RWPE1 (cell line): ENCODE measurements around the gene KDELR3.

ENCODE experiments used
- CTCF ChIA-PET: fragments of 350-600 bp; sonication (Branson Sonifier 250); formaldehyde crosslinking; extraction: SDS; loops from one replicate; lab custom pipeline; 2021; lab: Yijun Ruan, JAX
- POLR2A ChIA-PET: fragments of 400-600 bp; formaldehyde crosslinking; extraction: SDS; loops from one replicate; lab custom pipeline; 2020; ENCODE audit warnings: antibody characterized with exemption; ENCODE audit not compliant: low non-redundant PET; lab: Yijun Ruan, JAX
- DNase-seq: peaks from one replicate; pipeline ENCODE4 v3.0.0; 2012; ENCODE audit warnings: low spot score
- H3K27ac ChIP-seq: fragments of 450-650 bp; 2 replicates; pipeline ENCODE4 v1.5.1; 2017
- TF ChIP-seq, protein P1 (sequence below): fragments of 450-650 bp; conservative IDR thresholded peaks from 2 replicates; pipeline ENCODE4 v1.5.1; 2017; ENCODE audit warnings: low read depth, mild to moderate bottlenecking

KDELR3 gene

DNA sequence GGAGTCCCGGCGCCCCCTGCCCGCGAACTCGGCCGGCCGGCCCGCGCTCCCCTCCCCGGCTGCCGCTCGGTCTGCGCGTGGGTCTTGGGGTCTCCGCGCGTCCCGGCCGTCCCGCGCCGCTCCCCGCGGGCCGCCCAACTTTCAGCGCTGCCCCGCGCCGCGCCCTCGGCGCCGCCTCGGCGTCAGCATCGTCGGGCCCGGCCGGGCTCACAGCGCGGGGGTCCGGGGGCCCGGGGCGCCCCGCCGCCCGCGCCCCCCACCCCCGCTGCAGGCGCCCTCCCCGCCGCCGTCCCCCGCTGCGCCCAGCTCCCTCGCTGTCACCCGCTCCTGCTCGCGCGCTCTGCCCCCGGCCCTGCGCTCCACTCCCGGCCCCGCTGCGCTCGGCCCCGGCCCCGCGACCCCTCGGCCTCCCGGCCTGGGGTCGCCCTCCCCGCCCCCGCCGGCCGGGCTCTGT, 12.8 kb upstream of the KDELR3 start, which contains the start of gene KCNJ4:
KCNJ4 (minus strand) TSS at position 124 of the 454 bp plus-strand sequence. CDS start 27,067 bp downstream, outside the sequence.
- H3K27ac ChIP-seq, result no peak within 1 kb of the TSS
- ChIA-PET POLR2A (no interaction called here), CTCF (no interaction called here)
- TF ChIP-seq, protein P1, sequence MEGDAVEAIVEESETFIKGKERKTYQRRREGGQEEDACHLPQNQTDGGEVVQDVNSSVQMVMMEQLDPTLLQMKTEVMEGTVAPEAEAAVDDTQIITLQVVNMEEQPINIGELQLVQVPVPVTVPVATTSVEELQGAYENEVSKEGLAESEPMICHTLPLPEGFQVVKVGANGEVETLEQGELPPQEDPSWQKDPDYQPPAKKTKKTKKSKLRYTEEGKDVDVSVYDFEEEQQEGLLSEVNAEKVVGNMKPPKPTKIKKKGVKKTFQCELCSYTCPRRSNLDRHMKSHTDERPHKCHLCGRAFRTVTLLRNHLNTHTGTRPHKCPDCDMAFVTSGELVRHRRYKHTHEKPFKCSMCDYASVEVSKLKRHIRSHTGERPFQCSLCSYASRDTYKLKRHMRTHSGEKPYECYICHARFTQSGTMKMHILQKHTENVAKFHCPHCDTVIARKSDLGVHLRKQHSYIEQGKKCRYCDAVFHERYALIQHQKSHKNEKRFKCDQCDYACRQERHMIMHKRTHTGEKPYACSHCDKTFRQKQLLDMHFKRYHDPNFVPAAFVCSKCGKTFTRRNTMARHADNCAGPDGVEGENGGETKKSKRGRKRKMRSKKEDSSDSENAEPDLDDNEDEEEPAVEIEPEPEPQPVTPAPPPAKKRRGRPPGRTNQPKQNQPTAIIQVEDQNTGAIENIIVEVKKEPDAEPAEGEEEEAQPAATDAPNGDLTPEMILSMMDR, result no peak
- DNase-seq, result no peak

DNA sequence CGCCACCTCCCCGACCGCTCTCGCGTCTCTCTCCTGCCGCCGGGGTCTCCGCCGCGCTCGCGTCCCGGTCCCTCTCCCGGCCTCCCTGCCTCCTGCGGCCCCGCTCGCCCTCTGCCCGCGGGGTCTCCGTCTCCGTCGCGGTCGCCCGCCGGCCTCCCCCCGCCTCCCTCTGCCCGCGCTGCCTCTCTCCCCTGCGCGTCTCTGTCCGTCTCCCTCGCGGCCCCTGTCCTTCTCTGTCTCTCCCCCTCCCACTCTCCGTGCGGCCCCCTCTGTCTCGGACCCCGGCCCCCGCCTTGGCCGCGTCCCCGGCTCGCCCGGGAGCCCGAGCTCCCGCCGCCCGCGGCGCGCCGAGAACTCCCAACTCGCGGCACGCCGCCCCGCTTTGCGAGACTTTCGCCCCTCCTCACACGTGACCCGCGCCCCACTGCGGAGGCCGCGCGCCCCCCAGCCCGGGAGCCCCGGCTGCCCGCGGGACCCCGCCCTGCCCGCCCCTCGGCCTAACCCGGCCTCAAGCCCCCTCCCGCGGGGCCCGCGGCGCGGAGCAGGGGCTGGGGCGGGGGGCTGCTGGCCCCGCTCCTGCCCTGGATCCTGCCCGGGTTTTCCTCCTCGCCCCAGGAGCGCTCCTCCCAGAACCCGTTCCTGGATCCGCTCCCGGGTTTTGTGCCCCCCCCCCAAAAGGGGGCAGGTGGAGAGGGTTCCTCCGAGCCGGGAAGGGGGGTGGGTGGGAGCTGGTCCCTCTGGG, 12.2 kb upstream of the KDELR3 start:
- CTCF ChIA-PET, result no interaction called here
- POLR2A ChIA-PET, result no interaction called here
- no peak for DNase-seq
- TF ChIP-seq, protein P1, result no peak
- H3K27ac ChIP-seq, result no peak overlapping the region

DNA sequence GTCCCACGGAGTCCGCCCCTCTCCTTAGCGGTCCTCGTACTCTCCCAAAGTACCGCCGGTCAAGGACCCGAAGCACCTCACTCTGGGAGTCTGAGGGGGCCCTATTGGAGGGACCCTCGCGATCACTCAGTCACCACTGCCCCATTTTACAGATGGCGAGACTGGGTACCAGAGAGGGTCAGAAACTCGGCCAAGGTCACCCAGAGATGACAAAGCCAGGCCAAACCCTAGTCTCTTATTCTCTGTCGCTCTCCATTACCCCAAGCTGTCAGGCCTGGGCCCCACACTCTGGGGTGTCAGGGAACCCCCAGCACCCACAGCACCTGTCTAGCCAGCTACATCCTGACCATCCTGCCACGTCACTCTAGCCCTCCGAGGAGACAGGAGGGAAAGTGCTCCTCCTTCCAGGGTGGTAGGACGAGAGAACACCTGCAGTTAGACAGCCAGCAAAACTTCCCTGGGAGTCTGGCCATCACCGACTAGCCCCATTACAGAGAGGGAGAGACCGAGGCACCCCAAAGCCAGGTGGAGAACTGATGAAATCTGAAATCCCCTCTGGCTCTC, 11.5 kb upstream of the KDELR3 start:
- TF ChIP-seq, protein P1, result no peak
- no peak overlapping the region for H3K27ac ChIP-seq
- ChIA-PET CTCF (no interaction called here), POLR2A (no interaction called here)
- DNase-seq, result no peak

DNA sequence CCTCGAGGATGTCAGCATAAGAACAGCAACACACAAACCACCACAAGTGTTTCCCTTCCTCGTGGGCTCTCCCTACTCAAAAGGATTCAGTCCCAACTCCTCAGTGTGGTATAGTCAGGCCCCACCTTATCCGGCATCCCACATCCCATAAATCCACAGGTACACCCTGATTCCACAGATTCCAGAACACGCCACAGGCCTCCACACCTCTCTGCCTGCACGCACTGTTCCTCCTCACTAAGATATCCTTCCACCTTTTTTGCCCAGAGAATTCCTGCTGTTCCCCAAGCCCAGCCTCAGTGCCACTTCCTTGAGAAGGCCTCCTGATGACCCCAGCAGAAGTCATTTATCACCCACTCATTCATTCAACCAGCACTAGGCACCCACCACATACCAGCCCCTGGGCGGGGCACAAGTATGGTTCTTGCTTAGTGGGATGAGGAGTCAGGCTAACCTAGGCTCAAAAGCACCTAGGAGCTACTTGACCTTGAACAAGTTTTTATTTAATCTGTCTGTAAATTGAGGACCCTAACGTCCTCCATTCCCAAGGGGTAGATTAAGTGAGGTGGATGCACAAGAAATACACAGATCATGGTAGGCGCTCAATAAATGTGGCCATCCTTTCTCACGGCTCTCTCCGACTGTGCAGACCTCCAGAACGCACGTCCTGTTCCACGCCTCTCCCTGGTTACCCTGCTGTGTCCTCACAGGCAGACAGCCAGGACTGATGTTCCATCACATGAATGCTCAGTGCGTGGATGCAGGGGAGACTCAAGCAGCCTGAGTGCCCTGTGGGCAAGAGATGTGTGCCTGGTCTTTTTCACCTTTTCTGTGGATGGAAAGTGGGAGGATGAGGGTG, 10.8 kb upstream of the KDELR3 start:
- ChIA-PET CTCF (no interaction called here), POLR2A (no interaction called here)
- TF ChIP-seq, protein P1, result no peak
- no peak for DNase-seq
- H3K27ac ChIP-seq, result no peak overlapping the region

DNA sequence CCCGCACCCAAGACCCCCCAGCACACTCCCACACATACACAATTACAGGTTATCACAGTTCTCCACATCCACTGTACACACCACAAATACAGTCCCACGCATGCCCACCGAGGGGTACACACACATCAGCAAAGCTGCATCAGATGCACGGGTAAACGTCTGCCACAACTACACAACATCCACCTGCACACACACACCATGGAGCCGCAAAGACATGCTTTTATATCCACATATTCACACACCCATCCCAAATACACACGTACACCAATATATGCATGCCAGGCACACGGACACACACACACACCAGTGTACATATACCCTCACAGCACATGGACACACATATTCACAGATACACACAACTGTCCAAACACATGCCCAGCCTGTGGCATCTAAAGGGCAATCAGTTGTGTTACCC, 7.5 kb upstream of the KDELR3 start:
- POLR2A ChIA-PET, result no interaction called here
- TF ChIP-seq, protein P1, result no peak
- CTCF ChIA-PET, result no interaction called here
- no peak overlapping the region for H3K27ac ChIP-seq
- DNase-seq, result no peak

DNA sequence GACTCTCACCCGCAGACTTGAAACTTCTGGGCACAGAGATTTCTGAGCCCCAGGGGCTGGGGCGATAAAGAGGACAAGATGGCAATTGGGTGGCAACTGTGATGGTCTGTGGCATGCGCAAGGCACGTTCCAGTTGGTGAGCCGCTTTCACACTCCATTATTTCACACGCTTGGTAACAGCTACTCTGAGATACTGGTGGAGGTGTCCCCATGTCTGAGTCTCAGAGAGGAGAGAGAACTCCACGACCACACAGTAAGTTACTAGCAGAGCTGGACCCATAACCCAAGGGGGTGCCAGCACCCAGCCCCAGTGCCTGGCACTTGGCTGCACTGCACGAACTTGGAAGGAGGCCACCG, 6.9 kb upstream of the KDELR3 start:
- ChIA-PET CTCF (interaction anchor here (0.5 kb wide), 1 partner anchor 355 kb away, joined by 4 read pairs; no protein-coding TSS in a partner anchor), POLR2A (no interaction called here)
- no peak for DNase-seq
- TF ChIP-seq, protein P1, result no peak
- no peak overlapping the region for H3K27ac ChIP-seq
